CD4-positive, alpha-beta T cell treated with Interferon alpha-2 for 1 hour (primary cell): ENCODE results near the gene SPC25.
"Not testable (repeated sequence)": the region's sequence is repeated elsewhere in the genome, so short reads cannot be mapped to it uniquely, and the experiment has no call there.

Experiments used
- DNase-seq, 2 donors: peaks; one replicate each; pipeline ENCODE4 v3.0.0-alpha.2; 2020 to 2022

SPC25 gene

DNA sequence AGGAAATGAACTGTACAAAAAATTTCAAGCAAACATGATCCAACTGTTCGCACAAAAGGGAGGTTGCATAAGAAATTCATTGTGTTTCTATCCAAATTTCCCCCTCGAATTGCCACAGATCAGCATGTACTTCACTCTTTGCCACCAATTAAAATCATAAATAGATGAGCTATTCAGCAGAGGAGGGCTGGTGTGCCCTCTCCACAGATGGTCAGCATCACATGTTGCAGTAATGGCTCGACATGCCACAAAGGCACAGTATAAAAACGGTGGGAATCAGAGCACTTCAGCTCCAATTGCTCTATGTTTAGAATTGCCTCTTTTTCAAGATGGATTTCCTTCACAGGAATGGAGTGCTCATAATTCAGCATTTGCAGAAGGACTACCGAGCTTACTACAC, 10.8 kb upstream of the SPC25 start, which contains the start of gene G6PC2:
Gene G6PC2, plus strand, starts transcription at position 289 of the 400 bp plus-strand sequence. Its CDS starts 41 bp downstream, at position 330.
- no peak for DNase-seq

DNA sequence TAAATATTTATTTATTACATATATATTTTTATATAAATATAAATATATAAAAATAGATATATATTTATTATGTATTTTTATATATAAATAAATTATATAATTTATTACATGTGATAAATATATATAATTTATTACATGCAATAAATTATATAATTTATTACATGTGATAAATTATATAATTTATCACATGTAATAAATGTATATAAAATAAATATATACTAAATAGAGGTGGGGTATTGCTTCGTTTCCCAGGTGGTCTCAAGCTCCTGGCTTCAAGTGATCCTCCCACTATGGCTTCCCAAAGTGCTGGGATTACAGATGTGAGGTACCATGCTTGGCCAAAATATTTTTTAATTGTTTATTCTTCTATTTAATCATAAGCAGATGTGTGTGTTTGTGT, 7.2 kb upstream of the SPC25 start:
- no peak for DNase-seq

DNA sequence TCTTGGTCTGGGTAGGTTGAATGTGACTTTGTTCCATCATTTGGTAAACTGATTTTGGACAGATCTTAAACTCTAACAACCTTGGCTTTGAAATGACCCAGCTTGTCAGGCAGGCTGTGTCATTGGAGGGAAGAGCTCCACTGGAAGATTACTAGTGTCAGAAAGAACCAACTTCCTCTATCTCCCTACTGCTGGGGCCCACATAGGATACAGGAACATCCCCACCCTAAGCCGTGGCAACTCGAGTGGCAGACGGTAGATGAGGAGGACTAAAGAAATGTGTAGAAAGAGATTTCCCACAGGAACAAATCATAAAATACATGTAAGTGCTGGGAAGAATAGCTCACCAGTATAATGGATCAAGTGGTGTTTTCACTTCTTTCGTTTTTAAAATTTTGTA, 6.6 kb upstream of the SPC25 start:
- DNase-seq, result no peak

DNA sequence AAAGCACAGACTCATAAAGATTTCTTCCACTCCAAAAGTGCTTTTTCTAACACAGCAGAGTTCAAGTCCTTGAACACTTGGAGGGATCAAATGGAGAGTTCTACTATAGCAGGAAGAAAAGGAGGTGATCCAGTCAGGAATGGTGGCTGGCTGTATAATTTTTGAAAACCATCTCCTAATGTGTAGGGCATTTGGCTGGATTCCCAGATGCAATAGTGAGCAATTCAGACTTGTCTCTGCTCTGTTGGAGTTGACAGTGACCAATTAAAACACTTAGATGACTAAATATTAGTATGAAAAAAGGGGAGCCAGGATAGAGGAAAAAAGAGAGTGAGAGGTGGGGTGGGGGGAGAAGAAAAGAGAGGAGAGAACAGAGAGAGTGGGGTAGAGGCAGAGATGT, 5.5 kb upstream of the SPC25 start:
- DNase-seq, result no peak

DNA sequence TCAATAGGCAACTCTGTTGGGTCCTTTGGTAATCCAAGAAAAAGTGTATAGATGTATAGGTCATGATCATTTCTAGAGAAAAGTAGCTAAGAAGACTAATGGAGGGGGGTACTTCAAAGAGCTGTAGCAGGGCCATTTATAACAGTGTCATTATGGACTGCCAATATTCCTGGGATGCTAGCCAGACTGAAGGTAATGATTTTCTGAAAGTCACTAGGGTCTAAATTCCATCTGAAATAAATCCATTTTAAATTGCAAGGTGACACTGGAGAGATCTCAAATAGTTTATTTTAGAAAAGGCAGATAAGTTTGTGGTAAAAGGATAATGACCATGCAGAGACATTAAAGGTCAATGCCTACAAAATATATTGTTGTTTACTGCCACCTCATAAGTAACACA, 4.5 kb upstream of the SPC25 start:
- no peak for DNase-seq

DNA sequence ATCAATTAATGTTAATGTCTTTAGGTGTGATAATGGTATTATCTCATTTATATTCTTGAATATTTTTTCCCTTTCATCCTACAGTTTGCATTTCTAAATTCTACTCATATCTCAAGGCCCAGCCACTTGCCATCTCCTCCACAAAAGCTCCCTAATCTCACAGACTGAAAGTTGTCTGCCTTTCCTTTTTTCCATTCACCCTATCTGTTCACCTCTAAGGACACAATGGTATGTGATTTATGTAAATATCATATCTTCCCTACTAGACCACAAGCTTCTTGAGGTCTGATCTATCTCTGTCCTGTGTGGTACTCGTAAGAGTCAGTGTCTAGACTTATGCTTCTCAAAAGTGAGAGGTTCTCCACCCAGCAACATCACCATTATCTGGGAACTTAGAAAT, 3.9 kb upstream of the SPC25 start:
- no peak for DNase-seq

DNA sequence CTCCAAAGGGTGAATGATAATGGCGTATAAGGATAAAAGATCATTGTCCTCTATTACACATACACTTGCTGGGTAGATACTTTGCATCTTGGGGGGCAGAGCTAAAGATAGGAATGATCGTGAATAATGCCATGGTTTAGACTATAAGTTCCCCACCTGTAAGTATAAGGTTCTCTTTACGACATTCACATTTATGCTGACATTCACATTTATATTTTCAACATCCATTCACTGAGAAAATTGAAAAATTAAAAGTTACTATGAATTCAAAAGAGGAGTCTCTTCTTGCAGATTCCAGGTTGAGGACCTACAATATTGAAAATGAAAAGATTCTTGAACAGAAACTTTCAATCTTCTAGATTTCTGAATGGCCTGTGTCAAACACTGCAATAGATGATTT, 2.1 kb upstream of the SPC25 start:
- no peak for DNase-seq

DNA sequence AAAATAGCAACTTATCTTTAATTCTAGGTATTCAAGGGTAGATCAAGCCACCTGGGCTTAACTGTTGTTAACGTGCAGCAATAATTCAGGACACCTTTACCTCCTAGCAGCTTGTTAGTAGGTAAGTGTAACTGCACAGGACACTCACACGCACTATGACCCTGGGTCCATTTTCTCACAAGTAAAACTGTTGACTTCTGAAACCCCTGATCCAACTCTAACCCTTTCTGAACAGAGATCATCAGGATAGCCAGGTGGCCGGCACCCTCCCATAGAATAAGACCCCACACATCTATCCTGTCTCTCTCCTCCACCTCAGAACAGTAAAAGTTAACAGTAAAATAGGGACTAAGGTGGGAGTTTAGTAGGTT, 610 bp downstream of the SPC25 start:
- DNase-seq, result no peak

DNA sequence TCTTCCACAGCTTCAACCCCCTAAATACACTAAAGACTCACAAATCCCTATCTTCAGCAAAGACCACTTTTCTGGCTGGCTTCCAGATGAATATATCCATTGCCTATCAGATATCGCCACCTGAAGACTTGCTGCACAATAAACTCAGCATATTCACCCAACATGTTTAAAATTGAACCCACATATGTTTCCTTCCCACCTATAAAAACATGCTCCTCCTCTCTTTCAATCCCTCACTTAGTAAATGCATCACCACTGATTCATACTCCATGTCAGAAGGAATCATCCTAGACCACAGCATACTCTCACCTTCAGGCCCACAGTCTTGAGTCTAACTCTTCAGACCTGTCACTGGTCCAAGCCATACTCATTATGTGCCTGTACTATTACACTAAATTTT, 5.3 kb downstream of the SPC25 start:
- no peak for DNase-seq

DNA sequence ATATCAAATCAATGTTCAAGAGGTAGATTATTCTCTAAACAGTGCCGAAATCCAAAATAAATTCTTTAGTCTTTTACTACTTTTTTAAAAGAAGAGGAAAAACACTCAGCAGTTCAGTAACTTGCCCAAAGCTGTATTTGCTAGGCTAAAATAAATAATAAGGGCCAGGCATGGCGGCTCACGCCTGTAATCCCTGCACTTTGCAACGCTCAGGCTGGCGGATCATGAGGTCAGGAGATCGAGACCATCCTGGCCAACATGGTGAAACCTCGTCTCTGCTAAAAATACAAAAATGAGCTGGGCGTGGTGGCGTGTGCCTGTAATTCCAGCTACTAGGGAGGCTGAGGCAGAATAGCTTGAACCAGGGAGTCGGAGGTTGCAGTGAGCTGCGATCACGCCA, 8.1 kb downstream of the SPC25 start:
- DNase-seq, result not testable (repeated sequence)

DNA sequence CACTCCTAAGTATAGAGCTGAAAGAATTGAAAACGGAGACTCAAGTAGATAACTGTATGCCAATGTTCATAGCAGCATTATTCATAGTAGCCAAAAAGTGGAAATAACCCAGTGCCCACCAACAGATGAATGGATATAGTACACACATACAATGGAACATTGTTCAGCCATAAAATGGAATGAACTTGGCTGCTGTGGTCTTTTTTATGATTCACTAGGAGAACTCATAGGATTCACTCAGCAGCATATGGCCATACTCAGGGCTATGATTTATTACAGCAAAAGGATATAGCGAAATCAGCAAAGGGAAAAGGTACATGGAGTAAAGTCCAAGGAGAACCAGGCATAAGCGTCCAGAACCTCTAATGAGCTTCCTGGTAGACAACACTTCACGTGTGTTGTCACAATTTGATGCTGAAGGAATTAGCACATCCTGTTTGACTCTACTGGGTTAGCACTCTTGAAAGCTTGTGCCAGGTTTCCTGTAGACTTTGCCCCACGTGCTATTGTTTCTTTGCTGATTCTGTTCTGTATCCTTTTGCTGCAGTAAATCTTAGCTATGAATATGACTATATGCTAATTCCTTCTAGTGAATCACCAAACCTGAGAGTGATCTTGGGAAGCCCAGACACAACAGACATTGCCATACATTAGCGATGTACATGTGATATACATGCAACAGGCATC, 15.7 kb downstream of the SPC25 start:
- no peak for DNase-seq

DNA sequence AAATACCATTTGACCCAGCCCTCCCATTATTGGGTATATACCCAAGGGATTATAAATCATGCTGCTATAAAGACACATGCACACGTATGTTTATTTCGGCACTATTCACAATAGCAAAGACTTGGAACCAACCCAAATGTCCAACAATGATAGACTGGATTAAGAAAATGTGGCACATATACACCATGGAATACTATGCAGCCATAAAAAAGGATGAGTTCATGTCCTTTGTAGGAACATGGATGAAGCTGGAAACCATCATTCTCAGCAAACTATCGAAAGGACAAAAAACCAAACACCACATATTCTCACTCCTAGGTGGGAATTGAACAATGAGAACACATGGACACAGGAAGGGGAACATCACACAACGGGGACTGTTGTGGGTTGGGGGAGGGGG, 19.4 kb downstream of the SPC25 start:
- not testable (repeated sequence) for DNase-seq

DNA sequence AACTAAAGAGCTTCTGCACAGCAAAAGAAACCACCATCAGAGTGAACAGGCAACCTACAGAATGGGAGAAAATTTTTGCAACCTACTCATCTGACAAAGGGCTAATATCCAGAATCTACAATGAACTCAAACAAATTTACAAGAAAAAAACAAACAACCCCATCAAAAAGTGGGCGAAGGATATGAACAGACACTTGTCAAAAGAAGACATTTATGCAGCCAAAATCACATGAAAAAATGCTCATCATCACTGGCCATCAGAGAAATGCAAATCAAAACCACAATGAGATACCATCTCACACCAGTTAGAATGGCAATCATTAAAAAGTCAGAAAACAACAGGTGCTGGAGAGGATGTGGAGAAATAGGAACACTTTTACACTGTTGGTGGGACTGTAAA, 19.9 kb downstream of the SPC25 start:
- not testable (repeated sequence) for DNase-seq

DNA sequence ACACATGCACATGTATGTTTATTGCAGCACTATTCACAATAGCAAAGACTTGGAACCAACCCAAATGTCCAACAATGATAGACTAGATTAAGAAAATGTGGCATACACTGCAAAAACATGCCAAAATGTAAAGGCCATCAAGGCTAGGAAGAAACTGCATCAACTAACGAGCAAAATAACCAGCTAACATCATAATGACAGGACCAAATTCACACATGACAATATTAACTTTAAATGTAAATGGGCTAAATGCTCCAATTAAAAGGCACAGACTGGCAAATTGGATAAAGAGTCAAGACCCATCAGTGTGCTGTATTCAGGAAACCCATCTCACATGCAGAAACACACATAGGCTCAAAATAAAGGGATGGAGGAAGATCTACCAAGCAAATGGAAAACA, 23.1 kb downstream of the SPC25 start:
- not testable (repeated sequence) for DNase-seq

DNA sequence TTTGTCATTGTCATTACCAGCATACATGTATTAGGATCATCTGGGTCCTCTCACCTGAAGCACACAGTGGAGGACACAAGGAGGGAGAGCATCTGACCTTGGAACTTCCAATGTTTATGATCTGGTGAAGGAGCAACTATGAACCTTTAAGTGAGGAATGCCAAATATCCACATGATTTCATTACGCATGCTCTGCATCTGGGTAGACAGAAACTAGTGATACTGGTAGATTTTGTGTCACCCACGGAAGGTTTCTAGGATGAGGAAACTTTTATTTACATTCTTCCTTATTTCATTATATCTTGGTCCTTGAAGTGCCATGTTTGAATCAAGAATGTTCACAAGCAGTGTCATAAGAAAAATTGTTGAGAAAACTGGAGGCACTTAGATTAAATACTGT, 32.1 kb downstream of the SPC25 start:
- no peak for DNase-seq

DNA sequence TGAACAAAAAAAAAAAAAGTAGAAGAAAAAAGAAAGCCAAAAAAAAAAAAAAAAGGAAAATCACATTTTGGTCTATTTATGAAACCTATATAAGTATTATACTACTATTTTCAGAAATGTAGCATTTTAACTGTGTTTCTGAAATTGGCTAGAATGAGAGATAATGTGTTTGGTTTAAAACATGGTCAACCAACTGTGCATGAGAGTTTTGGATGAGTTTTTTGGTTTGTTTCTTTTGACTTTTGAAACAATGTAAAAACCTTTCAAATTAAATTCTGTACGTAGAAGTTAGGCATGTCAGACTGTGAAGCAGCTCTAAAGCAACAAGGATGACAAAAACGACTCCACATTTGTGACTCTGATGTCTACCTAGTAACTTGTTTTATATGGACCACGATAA, 34.6 kb downstream of the SPC25 start:
- no peak for DNase-seq

DNA sequence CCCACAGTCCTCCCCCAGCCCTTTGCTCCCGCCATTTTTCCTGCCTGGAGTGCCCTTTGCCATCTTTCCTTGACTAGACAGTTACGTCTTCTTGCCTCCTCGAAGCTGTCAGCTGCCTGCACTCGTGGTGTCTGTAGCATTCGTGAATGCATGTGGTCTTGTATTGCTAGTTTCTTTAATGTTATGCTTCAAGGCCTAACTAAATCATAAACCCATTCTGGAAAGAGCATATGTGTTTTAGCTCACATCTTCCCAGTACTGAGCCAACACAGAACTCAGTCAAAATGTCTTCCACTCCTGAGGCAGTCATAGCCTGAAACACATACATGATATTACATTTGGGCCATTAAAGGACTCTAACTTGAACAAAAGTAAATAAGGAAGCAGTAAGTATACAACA, 35.6 kb downstream of the SPC25 start:
- DNase-seq, result no peak

DNA sequence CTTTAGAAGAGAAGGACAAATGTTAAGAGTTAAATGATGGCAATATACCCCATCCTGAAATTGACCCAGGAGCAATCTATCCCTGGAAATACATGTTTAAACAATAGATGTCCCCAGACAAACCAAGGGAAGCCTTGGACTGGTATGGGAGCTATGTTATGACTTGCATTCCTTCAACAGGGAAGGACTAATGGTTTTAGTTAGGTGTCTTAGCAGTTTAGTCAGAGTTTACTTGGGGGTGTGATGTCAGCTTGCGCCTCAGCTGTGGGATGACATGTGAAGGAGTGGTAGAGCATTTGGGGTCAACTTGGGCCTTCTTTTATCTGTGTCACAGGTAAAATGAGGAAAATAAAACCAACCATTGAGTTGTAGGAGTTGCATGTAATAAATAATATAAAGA, 36.8 kb downstream of the SPC25 start:
- no peak for DNase-seq

DNA sequence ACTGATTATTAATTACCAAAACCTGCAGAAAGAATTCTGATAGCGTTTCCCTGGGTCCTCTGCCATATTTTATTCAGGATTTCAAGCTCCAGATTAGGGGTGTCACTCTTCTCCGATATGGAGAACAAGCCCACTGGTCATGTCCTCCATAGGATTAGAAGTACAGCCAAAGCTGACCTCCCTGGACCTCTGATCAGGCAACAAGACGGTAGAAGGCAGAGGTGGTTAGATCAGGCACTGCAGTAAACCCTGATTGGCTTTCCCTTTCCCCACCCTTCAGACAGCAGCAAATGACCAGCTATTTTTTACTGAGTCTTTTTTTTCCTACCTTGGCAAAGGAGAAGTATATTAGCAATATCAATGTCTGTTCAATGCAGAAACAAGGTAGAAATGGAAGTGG, 37.7 kb downstream of the SPC25 start:
- DNase-seq, result no peak

DNA sequence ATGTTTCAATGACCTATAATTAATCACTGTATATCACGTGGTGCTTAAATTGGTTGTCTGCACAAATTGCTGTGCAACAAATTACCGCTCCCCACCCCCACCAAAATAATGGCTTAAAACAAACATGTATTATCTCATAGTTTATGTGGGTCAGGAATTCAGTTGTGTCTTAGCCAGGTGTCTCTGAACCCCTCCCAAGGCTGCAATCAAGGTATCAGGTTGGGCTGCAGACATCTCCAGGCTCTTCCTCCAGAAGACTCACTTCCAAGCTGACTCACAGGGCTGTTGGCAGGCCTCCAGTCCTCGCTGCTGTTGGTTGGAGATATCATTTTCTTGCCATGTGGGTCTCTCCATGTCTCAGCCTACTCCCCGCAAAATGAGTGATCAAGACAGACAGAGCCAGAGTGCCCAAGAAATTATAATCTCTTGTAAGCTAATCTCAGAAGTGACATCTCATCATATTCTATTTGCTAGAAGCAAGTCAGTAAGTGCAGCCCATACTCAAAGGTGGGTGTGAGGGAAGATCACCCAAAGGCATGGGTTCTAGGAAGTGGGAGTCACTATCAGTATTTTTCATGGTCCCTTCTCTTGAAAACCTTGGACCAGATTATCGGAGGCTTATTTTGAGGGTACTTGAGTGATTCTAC, 38.4 kb downstream of the SPC25 start:
- no peak for DNase-seq

DNA sequence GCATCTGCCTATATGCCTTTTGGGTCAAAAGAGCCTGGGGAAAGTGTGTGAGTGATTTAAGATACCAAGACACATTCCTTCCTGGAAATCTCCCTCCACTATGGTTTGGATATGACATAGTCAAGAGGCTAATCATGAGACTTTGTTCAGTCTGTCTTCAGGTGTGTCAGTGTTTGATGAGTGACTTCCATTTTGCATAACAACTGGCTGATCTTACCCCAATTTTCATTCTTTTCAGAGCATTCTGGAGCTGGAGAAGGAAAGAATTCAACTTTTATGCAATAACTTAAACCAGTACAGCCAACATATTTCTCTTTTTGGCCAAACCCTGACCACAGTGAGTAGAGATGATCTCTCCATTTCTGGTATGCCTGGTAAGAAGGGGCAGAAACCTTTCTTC, 39.4 kb downstream of the SPC25 start:
- no peak for DNase-seq

DNA sequence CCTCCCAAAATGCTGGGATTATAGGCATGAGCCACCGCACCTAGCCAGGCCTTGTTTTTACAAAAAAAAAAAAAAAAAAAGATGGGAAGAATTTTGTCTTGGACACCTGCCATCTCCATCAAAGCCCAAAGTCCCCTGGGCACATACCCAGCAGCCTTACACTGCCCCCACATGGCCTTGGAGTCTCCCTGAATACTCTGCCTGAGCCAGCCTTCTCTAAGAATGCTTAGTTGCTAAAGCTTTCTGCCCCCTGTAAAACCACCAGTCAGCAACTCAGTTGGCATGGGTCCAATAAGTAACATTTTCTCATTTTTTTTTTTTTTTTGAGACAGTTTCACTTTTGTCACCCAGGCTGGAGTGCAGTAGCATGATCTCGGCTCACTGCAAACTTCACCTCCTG, 40.6 kb downstream of the SPC25 start:
- DNase-seq, result no peak

DNA sequence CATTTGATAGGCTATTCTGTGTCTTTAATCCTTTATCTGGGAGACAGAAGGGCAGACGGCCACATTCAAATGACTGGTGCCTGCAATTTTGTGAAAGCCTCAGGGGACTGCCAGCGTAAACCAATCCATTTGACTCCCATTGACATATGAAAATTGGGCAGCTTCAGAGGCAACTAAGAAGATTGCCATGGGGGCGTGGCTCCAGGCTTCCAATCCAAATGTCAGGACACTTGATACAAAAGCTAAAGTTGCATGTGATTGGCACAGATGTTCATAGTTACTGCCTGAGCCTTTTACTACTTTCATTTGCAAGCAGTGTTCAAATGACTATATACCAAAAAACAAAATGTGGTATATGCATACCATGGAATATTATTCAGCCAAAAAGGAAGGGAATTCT, 42.0 kb downstream of the SPC25 start:
- no peak for DNase-seq

DNA sequence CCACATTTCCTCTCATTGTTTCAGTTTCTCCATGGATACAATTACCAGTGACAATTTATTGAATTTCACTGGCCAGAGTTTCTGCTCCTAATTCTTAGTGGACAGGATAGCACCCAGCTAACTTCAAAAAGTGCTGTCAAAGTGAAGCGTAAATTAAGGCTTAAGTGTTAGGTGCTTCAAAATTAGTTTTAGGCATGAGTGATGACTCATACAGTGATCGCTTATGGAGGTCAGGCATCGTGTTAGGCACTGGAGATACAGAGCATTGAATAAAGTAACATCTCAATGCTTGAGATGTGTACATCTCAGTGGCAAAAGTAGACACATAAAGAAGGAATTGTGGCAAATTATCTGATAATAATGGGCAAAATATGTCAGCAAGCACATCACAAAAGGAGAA, 47.0 kb downstream of the SPC25 start:
- no peak for DNase-seq

DNA sequence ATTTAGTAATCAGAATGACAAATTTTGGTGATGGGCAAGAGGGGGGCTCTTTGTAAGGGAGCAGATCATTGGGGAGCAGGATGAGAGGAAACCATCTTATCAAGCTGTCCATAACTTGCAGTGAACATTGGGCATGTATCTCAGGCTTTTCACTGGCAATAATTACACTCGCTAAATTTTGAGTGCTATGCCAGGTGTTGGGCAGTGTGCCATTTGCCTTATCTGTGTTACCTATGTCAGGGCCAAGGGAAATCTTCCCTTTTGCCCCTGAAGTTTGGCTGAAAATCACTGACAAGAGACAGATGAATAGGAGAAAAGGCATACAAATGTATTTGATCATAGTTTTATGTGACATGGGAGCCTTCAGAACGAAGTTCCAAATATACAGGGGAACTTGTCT, 48.8 kb downstream of the SPC25 start:
- no peak for DNase-seq
